ENCODE data around the gene SLC22A17. TPM values are rescaled to one million over a fixed set of nuclear protein-coding genes. Genes with fewer than 3 reads are reported as not detected.

SLC22A17 gene
- total and polyA plus RNA-seq, 10 of the 15 experiments (the other 5 are each of a cell fraction or from before 2014, with no cell fraction given): not detected

- no peak for FAIRE-seq
- Histone ChIP-seq H3K27me3 (replicated peaks in 1 of 2; ENCODE audit: control insufficient read depth in 2 of 2, insufficient read depth in 2 of 2, low read length in 1 of 2) (no peaks in the 10 kb centered on the region), H3K9ac (ENCODE audit: control insufficient read depth, insufficient read depth, low read length) (peak overlapping the region; percentile 97), H3K27ac (ENCODE audit: control insufficient read depth, insufficient read depth) (peak overlapping the region; percentile 91), H2AFZ (ENCODE audit: control insufficient read depth, low read depth, low read length) (peak overlapping the region; percentile 53), H3K36me3 (ENCODE audit: control insufficient read depth in 2 of 2, insufficient read depth in 2 of 2, low read length in 1 of 2) (no peaks in the 10 kb centered on the region; a peak in 1 of 4 replicates), H3K4me2 (ENCODE audit: control insufficient read depth, insufficient read depth) (peak overlapping the region; percentile 80), H3K4me3 (peak overlapping the region; percentile 100), H3K9me3 (replicated peaks; ENCODE audit: control insufficient read depth, insufficient read depth, low read length) (no peaks in the 10 kb centered on the region), H4K20me1 (ENCODE audit: control insufficient read depth, insufficient read depth) (no peaks in the 10 kb centered on the region), H3K79me2 (ENCODE audit: control insufficient read depth, insufficient read depth, low read length) (peaks cover 27% of the 10 kb centered on the region), H3K4me1 (ENCODE audit: control insufficient read depth, insufficient read depth, low read length) (peaks cover 20% of the 10 kb centered on the region)
- BruUV-seq (replicated peaks): TSS peak; percentile 54
- POLR2A ChIA-PET: interaction anchor here (0.6 to 3.7 kb wide), 4 partner anchors 10 to 376 kb away, joined by 3 to 55 read pairs (median 7); partner anchors contain the start of genes HOMEZ and PABPN1
- in situ Hi-C loops (cut with MboI) (loop anchor here (10.0 to 25.0 kb wide), 2 partner anchors 805 to 1128 kb away; partner anchors contain the start of genes DCAF11 and NRL), intact Hi-C loops (cut with micrococcal nuclease; ENCODE audit: unreplicated experiment) (no loop called here)
- DNase-seq (ENCODE audit: low read depth, low spot score): no peak
- RAD21 ChIA-PET (ENCODE audit: unreplicated experiment): interaction anchor here (0.6 to 8.7 kb wide), 4 partner anchors 15 to 745 kb away, joined by 3 to 103 read pairs (median 3); partner anchors contain the start of gene PABPN1
- TF ChIP-seq ZBTB40 (IDR thresholded peaks at IDR 0.05; ENCODE audit: borderline replicate concordance): no peak
- SMC1A ChIA-PET (ENCODE audit: uncharacterized antibody, unreplicated experiment): interaction anchor here (0.8 to 2.3 kb wide), 4 partner anchors 10 to 21 kb away, joined by 3 to 17 read pairs (median 4); partner anchors contain the start of genes HOMEZ and PABPN1
- WGBS (ENCODE audit: insufficient coverage, insufficient replicate concordance, low lambda C conversion rate, missing lambda C conversion rate): 23% methylated on average over 5 of the region's 5 CpGs
- CTCF ChIA-PET: interaction anchor here (1.0 to 4.5 kb wide), 5 partner anchors 10 to 161 kb away, joined by 3 to 37 read pairs (median 9); partner anchors contain the start of gene PABPN1
- no peak for ATAC-seq
Observed at GRCh38 chr14:23307146-23307530, 45.5 kb downstream of the SLC22A17 start.
